GM19025 (cell line): ENCODE measurements around the gene MTPN.

Experiments
- ATAC-seq: cut with Tn5 transposase; IDR thresholded peaks from one replicate; pipeline ENCODE4 v1.9.1; 2021; ENCODE audit warnings: mild to moderate bottlenecking, low read depth, moderate library complexity; ENCODE audit not compliant: unreplicated experiment

MTPN gene

GRCh38 chr7:135930565-135931461, 46.3 kb downstream of the MTPN start:
- no peak for ATAC-seq

- no peak for ATAC-seq
Observed at GRCh38 chr7:135929722-135930141, 47.4 kb downstream of the MTPN start.

- ATAC-seq: no peak
Observed at GRCh38 chr7:135929249-135929648, 47.9 kb downstream of the MTPN start.

GRCh38 chr7:135928136-135928535, 49.0 kb downstream of the MTPN start:
- no peak for ATAC-seq

GRCh38 chr7:135925210-135925609, 51.9 kb downstream of the MTPN start:
- no peak for ATAC-seq

- ATAC-seq: no peak
Observed at GRCh38 chr7:135924302-135924701, 52.9 kb downstream of the MTPN start.

GRCh38 chr7:135922263-135922662, 54.9 kb downstream of the MTPN start:
- no peak for ATAC-seq

GRCh38 chr7:135920478-135920877, 56.7 kb downstream of the MTPN start:
- no peak for ATAC-seq

GRCh38 chr7:135919071-135919841, 57.9 kb downstream of the MTPN start:
- ATAC-seq: no peak

GRCh38 chr7:135918134-135918533, 59.0 kb downstream of the MTPN start:
- ATAC-seq: no peak

GRCh38 chr7:135917721-135918120, 59.4 kb downstream of the MTPN start:
- no peak for ATAC-seq

GRCh38 chr7:135914346-135914745, 62.8 kb downstream of the MTPN start:
- no peak for ATAC-seq

GRCh38 chr7:135913404-135913803, 63.8 kb downstream of the MTPN start:
- ATAC-seq: no peak

GRCh38 chr7:135911099-135911498, 66.1 kb downstream of the MTPN start:
- no peak for ATAC-seq

GRCh38 chr7:135910393-135911036, 66.6 kb downstream of the MTPN start:
- ATAC-seq: no peak

- no peak for ATAC-seq
Observed at GRCh38 chr7:135905858-135906257, 71.3 kb downstream of the MTPN start.

GRCh38 chr7:135905355-135905754, 71.8 kb downstream of the MTPN start:
- ATAC-seq: no peak

GRCh38 chr7:135904282-135904681, 72.9 kb downstream of the MTPN start:
- no peak for ATAC-seq

- no peak for ATAC-seq
Observed at GRCh38 chr7:135901585-135902540, 75.3 kb downstream of the MTPN start.

GRCh38 chr7:135900065-135900546, 77.1 kb downstream of the MTPN start:
- no peak for ATAC-seq
